GM12891 (cell line): ENCODE measurements around the gene ZDHHC24.

Source experiments
- PAX5 ChIP-seq: IDR thresholded peaks from 2 replicates; pipeline ENCODE4 v1.6.1; 2011; ENCODE audit warnings: low read length, moderate library complexity, mild to moderate bottlenecking; ENCODE audit not compliant: insufficient read depth, severe bottlenecking
- POLR2A ChIP-seq: IDR thresholded peaks from 2 replicates; pipeline ENCODE4 v1.6.1; 2011; ENCODE audit warnings: low read depth, low read length, control low read depth
- POLR2AphosphoS5 ChIP-seq: IDR thresholded peaks from 2 replicates; pipeline ENCODE4 v1.6.1; 2011; ENCODE audit warnings: low read depth, low read length, control low read depth

DNA sequence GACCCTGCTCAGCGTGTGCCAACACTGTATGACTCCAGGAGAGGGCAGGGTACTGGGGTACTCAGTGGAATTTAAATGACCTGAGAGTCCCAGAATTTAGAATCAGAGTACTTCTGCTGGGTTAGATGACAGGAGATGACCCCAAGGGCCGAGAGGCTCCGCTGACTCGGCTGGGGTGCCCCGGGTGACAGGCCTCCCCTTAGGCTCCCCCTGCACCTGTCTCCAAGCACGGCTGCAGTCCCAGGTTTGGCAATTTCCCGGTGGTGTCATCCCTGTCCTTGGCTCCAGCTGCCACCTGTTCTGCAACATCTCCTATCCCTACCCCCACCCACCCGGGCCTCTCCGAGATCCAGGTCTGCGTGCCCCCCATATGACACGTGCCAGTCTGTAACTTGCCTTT, 2.2 kb upstream of the ZDHHC24 start:
- TF ChIP-seq POLR2AphosphoS5 (no peak), POLR2A (no peak), PAX5 (no peak)
